ENCODE results near the gene PIAS1.
"Not testable (repeated sequence)": the region's sequence is repeated elsewhere in the genome, so short reads cannot be mapped to it uniquely, and the experiment has no call there.

The PIAS1 gene

DNA sequence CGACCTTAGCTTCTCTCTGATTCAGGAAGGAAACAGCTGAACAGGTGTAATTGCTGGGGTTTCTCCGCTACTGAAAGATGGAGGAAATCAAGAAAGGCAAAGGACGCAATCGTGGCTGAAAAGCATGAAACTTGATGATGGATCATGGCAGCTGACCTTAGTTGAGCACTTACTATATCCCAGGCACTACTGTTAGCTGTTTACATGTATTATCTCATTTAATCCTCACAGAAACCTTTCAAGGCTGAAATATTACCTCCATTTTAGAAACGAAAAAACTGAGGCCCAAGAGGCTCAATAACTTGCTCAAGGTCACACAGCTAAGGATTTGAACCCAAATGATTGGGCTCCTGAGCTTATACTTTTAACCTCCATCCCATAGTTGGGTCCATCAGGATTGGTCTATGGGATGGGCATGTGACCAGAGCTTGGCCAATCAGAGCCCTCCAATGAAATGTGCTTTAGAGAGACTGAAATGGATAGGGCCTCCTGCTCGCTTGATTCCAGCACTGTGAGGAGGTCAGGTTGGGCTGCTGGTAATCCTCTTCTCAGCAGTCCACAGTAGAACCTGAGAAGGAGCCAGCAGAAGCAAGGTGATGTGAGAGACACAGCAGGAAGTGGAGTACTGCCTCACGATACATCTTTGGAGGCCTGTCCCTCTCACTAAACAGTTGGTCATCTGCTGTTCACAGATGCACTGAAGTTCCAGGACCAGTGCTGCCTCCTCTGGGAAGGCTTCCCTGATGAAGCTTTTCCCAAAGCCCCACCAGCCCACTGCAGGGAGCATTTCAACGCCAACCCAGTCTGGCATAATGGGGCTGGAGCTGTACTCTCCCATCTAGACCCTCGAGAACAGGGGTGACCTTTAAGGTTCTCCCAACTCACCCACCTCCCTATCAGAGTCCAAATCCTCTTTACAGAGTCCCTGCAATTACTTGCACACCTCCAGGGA is 165.0 kb downstream of the PIAS1 start:
- DNase-seq (ENCODE audit: low read depth) = no peak

DNA sequence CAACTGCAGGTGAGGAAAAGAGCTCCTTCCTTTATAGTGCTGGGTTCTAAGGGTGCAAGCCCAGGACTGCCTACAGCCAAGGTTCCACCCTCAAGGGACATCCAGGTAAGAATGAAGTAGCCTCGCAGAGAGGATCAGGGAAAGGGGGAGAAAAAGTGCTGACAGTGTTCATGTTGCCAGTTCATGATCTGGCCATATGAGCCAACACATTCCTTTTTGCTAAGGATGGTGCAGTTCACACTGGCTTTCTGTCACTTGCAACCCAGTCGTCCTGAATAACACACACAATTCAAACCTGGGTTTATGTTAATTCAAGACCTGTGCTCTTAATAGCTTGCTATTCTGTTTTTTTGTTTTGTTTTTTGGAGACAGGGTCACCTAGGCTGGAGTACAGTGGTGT is 166.4 kb downstream of the PIAS1 start:
- DNase-seq (ENCODE audit: low read depth) = no peak

- no peak for DNase-seq (ENCODE audit: low read depth)
These were observed 166.9 kb downstream of the PIAS1 start for GRCh38 chr15:68220967-68221366.

DNA sequence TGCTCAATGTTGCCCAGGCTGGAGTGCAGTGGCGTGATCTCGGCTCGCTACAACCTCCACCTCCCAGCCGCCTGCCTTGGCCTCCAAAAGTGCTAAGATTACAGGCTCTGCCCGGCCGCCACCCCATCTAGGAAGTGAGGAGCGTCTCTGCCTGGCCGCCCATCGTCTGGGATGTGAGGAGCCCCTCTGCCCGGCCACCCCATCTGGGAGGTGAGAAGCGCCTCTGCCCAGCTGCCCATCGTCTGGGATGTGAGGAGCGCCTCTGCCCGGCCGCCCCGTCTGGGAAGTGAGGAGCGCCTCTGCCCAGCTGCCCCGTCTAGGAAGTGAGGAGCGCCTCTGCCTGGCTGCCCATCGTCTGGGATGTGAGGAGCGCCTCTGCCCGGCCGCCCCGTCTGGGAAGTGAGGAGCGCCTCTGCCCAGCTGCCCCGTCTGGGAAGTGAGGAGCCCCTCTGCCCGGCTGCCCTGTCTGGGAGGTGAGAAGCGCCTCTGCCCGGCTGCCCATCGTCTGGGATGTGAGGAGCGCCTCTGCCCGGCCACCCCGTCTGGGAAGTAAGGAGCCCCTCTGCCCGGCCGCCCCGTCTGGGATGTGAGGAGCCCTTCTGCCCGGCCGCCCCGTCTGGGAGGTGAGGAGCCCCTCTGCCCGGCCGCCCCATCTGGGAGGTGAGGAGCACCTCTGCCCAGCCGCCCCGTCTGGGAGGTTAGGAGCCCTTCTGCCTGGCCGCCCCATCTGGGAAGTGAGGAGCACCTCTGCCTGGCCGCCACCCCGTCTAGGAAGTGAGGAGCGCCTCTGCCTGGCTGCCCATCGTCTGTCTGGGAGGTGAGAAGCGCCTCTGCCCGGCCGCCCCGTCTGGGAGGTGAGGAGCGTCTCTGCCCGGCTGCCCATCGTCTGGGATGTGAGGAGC is 167.7 kb downstream of the PIAS1 start:
- not testable (repeated sequence) for DNase-seq (ENCODE audit: low read depth)

- not testable (repeated sequence) for DNase-seq (ENCODE audit: low read depth)
These were observed 168.3 kb downstream of the PIAS1 start for GRCh38 chr15:68222432-68222743.

DNA sequence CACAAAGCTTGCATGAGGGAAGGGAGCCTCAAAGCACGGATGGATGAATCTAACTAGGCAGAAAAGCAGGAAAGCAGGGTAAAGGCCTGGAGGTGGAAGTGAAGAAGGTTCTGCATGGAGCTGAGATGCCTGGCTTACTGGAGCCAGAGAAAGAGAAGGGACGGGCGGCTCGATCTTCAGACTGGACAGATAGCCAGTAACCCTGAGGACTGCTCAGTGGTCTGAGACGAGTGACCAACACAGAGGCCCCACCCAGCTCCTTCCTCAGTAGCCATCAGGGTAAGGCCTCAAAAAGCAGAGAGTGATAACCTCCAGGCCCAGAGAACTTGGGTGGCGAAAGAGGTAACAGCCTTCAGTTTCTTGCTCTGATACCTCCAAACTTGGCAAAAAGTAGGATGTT is 169.1 kb downstream of the PIAS1 start:
- no peak for DNase-seq (ENCODE audit: low read depth)

DNA sequence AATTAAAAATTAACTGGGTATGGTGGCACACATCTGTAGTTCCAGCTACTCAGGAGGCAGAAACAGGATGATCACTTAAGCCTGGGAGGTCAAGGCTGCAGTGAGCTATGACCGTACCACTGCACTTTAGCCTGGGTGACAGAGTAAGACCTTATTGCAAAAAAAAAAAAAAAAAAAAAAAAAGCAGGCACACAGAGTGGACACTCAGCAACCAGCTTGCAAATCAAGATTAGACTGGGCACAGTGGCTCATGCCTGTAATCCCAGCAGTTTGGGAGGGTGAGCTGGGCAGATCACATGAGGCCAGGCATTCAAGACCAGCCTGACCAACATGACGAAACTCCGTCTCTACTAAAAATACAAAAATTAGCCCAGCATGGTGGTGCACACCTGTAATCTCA is 170.0 kb downstream of the PIAS1 start:
- DNase-seq (ENCODE audit: low read depth) = no peak

DNA sequence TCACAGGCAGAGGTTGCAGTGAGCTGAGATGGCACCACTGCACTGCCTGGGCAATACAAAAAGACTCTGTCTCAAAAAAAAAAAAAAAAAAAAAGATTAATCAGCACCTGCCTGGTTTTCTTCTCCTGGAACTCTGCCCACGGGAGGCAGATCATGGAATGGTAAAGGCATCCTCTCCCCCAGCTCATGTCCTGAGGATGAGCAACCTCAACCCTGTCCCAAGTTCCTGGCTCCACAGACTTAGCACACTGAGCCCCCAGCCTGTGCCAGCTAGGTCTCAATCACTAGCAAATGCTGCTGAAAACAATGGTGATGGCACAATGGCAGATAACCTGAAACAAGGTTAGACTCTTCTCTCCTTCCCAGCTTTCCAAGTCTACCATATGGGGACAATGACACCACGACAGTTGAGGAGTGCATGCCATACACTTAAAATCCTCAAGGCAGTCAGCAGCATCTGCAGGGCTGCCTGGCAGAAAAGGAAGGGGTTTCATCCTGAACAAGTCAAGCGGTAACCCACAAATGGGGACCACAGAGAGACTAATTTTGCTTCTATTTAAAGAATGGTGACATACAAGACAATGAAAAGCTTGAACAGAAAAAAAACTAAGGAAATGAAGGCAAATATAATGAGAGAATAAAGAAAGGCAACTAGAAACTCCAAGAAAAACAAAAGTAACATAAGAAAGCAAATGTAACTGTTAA is 170.6 kb downstream of the PIAS1 start:
- DNase-seq (ENCODE audit: low read depth) = no peak

- not testable (repeated sequence) for DNase-seq (ENCODE audit: low read depth)
These were observed 171.3 kb downstream of the PIAS1 start for GRCh38 chr15:68225442-68225841.

DNA sequence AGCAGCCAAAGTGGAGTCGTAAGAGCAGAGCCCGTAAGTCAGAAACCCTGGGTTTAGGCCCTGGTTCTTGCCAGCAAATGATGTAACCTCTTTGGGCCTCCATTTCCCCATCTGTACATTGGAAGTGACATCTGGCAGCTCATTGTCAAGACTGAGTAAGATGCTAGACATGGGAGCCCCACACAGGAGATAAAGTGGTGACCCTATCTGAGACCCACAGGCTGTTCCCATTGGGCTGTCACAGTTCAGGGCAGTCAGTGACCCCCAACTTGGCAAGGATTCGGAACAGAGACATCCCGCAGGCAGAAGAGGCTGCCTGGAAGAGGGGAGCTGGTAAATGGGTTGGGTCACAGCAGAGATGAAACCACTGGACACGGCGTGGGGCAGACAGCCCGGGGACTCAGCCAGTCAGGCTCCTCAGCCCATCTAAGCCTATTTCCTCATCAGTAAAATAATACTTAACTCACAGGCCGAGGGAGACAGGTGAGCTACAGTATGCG is 173.6 kb downstream of the PIAS1 start:
- DNase-seq (ENCODE audit: low read depth) = no peak

DNA sequence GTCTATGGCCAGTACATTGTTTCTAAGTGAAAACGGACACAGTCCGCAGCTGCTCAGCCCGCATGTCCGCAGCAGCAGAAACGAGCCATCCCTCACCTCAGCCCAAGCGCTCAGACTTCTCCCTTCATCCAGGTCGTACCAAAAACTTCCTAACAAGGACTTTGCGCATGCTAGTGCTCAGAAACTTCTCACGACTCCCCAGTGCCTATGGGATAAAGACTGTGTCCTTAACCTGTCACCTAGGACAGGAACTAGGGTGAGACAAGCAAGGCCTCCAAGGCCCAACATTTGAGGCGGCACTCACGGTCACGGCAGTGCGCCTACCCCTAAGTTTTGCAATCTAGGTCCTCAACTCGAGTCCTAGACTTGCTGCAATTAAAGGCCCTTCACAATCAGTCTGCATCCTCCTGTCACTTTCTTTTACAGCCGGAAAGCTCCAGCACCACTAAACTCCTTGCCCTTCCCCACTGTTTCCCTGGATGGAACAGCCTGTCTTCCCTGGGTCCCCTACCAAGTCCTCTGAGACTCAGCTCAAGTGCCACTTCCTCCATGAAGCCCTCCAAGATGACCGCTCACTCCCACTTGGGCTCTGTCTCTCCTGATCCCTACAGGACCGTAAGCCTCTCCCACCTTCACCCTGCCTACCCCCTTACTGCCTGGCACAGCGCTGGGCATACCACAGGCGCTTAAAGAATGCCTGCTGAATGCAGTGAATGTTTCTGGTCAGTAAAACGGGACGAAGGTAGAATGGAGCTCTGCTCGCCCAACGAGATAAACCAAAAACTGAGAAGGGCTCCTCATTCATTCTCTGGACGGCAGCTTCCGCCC is 174.2 kb downstream of the PIAS1 start:
- no peak for DNase-seq (ENCODE audit: low read depth)

DNA sequence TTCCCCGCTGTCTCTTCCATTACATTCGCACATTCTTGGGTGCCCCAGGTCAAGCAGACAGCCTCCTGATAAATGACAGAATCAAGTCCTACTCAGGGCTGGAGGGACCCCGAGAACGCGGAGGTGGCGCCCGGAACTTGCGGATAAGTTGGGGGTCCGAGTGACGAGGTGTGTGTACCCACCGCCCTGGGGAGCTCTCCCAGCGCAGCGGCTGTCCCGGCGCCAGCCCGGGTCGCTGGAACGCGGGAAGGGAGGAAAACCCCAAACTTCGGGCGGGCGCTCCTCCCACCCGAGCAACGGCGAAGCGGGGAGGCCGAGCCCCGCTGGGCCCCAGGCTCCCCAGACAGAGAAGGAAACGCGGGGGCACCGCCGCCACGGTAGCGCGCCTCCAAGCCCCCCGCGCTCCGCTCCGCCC is 174.9 kb downstream of the PIAS1 start:
- no peak for DNase-seq (ENCODE audit: low read depth)

GRCh38 chr15:68229386-68230156 is 175.5 kb downstream of the PIAS1 start, which contains the start of gene CLN6:
Gene CLN6 (minus strand): TSS chr15:68229728. CDS start chr15:68229584, 144 bp downstream.
- DNase-seq (ENCODE audit: low read depth) = peak; percentile 67

DNA sequence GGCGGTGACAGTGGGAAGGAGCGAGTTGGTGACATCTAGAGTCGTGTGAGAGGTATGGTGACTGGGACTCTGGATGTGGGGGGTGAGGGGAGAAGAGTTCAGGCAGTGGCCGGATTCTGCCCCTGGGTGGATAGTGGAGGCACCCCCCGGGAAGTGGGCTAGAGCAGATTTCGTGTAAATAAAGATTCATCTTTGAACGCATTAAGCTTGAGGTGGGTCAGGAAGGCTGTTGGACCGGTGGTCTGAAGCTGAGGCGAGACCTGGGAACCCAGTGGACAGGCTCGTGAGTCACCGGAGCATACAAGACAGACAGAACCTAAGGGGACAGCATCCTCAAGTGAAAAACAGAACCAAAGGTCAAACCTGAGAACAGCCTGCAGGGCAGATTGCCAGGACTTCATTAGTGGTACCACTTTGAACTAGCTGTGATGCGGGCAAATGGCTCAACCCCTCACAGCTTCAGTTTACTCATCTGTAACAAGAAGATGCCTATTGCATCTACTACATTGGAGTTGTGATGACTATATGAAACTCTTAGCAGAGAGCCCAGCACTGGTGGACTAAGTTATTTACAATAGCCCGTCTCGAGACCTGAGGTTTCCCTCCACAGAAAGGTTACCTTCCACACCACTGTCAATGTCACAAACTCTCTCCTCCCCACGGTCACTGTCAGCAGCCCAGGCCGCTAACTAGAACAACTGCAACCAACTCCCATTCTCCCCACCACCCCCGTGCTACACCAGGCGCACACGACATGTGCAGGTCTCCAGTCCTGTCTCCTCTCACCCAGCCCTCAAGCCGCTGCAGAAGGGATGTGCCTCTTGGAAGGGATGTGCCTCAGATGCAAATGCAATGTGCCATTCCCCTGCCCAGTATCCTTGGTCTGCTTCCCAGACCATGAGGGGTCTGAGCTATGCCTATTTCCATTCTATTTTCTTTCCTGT is 176.3 kb downstream of the PIAS1 start:
- no peak for DNase-seq (ENCODE audit: low read depth)

DNA sequence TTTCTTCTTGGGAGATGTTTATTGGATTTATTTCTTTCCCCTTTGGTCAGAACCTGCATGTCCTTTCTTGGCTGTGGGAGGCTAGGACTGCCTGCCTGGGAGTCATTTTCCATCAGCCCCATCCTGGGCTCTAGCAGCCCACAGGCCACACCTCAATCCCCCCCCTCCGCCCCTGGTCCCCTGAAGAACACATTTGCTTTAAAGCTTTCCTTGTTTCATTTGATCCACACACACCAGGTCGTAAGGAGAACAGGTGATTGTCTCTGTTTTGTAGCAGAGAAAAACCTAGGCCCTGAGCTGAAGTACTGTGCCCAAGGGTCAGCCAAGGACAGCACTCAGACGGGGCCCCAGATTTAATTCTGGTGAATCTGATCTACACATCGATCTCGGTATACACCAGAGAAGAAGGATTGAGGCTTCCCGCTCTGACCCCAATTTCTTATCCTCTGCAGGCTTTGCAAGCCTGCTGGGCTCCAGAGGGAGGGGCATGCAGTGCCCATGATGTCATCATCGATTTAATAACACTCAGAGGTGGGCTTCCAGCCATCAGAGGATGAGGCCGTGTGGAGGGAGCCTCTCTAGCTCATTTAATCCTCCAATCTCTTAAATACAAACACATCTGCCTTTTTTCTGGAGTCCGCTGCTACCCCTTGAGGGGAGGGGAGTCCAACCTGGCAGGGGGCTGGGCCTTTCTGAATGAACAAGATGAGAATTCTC is 177.1 kb downstream of the PIAS1 start:
- DNase-seq (ENCODE audit: low read depth) = no peak

- DNase-seq (ENCODE audit: low read depth) = no peak
These were observed 178.3 kb downstream of the PIAS1 start for GRCh38 chr15:68232449-68232848.

GRCh38 chr15:68232937-68233336 is 178.8 kb downstream of the PIAS1 start:
- no peak for DNase-seq (ENCODE audit: low read depth)

GRCh38 chr15:68234060-68234459 is 179.9 kb downstream of the PIAS1 start:
- DNase-seq (ENCODE audit: low read depth) = no peak

All from T follicular helper cell (primary cell).